Measurements from ENCODE around the gene ICAM1.

- no peak for TF ChIP-seq EZH2 (IDR thresholded peaks at IDR 0.05)
- no peak for TF ChIP-seq CTCF (IDR thresholded peaks at IDR 0.05)
Measured at GRCh38 chr19:10262771-10263170, 8.1 kb upstream of the ICAM1 start.

Data from neural progenitor cell (in vitro differentiated cells).